ENCODE measurements around the gene LMO3.

DNA sequence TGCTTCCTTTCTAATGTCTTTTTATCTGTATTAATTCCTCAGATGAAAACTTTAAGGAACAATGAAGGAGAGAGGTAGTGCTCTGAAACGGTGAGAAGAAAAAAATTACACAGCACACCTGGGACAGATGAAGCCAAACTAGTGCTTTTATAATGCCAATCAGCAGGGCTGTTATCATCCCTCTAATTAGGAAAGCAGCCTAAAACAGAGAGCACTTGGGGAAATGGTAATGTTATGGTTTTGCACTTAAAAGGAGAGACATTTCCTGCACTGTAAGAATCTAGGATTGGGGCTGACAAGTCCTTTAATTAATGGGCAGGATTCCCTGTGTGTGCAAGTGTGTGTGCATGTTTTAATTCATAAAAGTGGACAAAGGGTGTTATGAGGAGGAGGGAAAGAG, 4.8 kb upstream of the LMO3 start:
- TF ChIP-seq MAZ (IDR thresholded peaks at IDR 0.05; ENCODE audit: borderline replicate concordance, low read depth, low read length) (no peak), ZNF302 (CRISPR knock-in tag; IDR thresholded peaks at IDR 0.05) (no peak), CEBPB (IDR thresholded peaks at IDR 0.05) (no peak), POLR2A (IDR thresholded peaks at IDR 0.05; ENCODE audit: low read length) (no peak), CHD4 (IDR thresholded peaks at IDR 0.05; ENCODE audit: borderline replicate concordance) (no peak), RAD21 (conservative IDR thresholded peaks at IDR 0.05 in 1 of 2, IDR thresholded peaks at IDR 0.05 in 1 of 2) (no peak), NPAS2 (CRISPR knock-in tag; IDR thresholded peaks at IDR 0.05; ENCODE audit: borderline replicate concordance) (no peak), RARB (CRISPR knock-in tag; IDR thresholded peaks at IDR 0.05) (no peak), RFX5 (IDR thresholded peaks at IDR 0.05) (no peak), JUN (IDR thresholded peaks at IDR 0.05) (no peak)
- TF ChIP-seq, protein P1, sequence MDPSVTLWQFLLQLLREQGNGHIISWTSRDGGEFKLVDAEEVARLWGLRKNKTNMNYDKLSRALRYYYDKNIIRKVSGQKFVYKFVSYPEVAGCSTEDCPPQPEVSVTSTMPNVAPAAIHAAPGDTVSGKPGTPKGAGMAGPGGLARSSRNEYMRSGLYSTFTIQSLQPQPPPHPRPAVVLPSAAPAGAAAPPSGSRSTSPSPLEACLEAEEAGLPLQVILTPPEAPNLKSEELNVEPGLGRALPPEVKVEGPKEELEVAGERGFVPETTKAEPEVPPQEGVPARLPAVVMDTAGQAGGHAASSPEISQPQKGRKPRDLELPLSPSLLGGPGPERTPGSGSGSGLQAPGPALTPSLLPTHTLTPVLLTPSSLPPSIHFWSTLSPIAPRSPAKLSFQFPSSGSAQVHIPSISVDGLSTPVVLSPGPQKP (IDR thresholded peaks at IDR 0.05; ENCODE audit: low read depth, low read length): no peak
- TF ChIP-seq, protein P2, sequence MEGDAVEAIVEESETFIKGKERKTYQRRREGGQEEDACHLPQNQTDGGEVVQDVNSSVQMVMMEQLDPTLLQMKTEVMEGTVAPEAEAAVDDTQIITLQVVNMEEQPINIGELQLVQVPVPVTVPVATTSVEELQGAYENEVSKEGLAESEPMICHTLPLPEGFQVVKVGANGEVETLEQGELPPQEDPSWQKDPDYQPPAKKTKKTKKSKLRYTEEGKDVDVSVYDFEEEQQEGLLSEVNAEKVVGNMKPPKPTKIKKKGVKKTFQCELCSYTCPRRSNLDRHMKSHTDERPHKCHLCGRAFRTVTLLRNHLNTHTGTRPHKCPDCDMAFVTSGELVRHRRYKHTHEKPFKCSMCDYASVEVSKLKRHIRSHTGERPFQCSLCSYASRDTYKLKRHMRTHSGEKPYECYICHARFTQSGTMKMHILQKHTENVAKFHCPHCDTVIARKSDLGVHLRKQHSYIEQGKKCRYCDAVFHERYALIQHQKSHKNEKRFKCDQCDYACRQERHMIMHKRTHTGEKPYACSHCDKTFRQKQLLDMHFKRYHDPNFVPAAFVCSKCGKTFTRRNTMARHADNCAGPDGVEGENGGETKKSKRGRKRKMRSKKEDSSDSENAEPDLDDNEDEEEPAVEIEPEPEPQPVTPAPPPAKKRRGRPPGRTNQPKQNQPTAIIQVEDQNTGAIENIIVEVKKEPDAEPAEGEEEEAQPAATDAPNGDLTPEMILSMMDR (IDR thresholded peaks at IDR 0.05): no peak
- TF ChIP-seq, protein P3, sequence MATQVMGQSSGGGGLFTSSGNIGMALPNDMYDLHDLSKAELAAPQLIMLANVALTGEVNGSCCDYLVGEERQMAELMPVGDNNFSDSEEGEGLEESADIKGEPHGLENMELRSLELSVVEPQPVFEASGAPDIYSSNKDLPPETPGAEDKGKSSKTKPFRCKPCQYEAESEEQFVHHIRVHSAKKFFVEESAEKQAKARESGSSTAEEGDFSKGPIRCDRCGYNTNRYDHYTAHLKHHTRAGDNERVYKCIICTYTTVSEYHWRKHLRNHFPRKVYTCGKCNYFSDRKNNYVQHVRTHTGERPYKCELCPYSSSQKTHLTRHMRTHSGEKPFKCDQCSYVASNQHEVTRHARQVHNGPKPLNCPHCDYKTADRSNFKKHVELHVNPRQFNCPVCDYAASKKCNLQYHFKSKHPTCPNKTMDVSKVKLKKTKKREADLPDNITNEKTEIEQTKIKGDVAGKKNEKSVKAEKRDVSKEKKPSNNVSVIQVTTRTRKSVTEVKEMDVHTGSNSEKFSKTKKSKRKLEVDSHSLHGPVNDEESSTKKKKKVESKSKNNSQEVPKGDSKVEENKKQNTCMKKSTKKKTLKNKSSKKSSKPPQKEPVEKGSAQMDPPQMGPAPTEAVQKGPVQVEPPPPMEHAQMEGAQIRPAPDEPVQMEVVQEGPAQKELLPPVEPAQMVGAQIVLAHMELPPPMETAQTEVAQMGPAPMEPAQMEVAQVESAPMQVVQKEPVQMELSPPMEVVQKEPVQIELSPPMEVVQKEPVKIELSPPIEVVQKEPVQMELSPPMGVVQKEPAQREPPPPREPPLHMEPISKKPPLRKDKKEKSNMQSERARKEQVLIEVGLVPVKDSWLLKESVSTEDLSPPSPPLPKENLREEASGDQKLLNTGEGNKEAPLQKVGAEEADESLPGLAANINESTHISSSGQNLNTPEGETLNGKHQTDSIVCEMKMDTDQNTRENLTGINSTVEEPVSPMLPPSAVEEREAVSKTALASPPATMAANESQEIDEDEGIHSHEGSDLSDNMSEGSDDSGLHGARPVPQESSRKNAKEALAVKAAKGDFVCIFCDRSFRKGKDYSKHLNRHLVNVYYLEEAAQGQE (IDR thresholded peaks at IDR 0.05): no peak
- TF ChIP-seq, protein P4, sequence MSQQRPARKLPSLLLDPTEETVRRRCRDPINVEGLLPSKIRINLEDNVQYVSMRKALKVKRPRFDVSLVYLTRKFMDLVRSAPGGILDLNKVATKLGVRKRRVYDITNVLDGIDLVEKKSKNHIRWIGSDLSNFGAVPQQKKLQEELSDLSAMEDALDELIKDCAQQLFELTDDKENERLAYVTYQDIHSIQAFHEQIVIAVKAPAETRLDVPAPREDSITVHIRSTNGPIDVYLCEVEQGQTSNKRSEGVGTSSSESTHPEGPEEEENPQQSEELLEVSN (IDR thresholded peaks at IDR 0.05; ENCODE audit: borderline replicate concordance, low read depth): no peak

All from A549 (cell line).